Heart right ventricle (tissue), 16 donors: Measurements from ENCODE around the gene CD300LG. TPM values are rescaled to one million over a fixed set of nuclear protein-coding genes. Genes with fewer than 3 reads are reported as not detected.
A peak's percentile ranks its signal among the peaks of the same experiment; 100 is the strongest.

Experiments used
- ATAC-seq, 8 donors: fragments of 200-7000 bp; cut with Tn5 transposase; one replicate each; pipeline ENCODE4 v1.9.1; 2020; ENCODE audit warnings: mild to moderate bottlenecking in 8 of 8, moderate library complexity in 8 of 8, moderate number of reproducible peaks in 1 of 8
- DNase-seq, 2 donors: peaks; one replicate each; pipeline ENCODE4 v3.0.0-alpha.2; 2020
- H3K27ac ChIP-seq, 10 donors: fragments of 200-600 bp; sonication (generic) in 2 of 10; one replicate each; pipeline versions ENCODE4 v1.5.0 to v1.8.0; 2020 to 2022; ENCODE audit warnings: mild to moderate bottlenecking in 3 of 10
- H3K27me3 ChIP-seq, 7 donors: fragments of 200-600 bp; one replicate each; pipeline ENCODE4 v1.8.0; 2021 to 2022; ENCODE audit warnings: mild to moderate bottlenecking in 2 of 7
- H3K36me3 ChIP-seq, 9 donors: fragments of 200-600 bp; sonication (generic) in 1 of 9; one replicate each; pipeline versions ENCODE4 v1.5.0 to v1.8.0; 2020 to 2022; ENCODE audit warnings: mild to moderate bottlenecking in 2 of 9
- H3K4me1 ChIP-seq, 9 donors: fragments of 200-600 bp; sonication (generic) in 1 of 9; one replicate each; pipeline versions ENCODE4 v1.5.0 to v1.8.0; 2020 to 2022; ENCODE audit warnings: mild to moderate bottlenecking in 4 of 9
- H3K4me3 ChIP-seq, 10 donors: fragments of 200-600 bp; sonication (generic) in 2 of 10; one replicate each; pipeline versions ENCODE4 v1.5.0 to v1.8.0; 2020 to 2022; ENCODE audit warnings: mild to moderate bottlenecking in 7 of 10, moderate library complexity in 2 of 10
- H3K9me3 ChIP-seq, 11 donors: fragments of 200-600 bp in 10 of 11; sonication (generic) in 2 of 11; one replicate each; pipeline versions ENCODE4 v1.5.0 to v1.8.0; 2013 to 2022; ENCODE audit warnings: mild to moderate bottlenecking in 2 of 11, control low read depth in 1 of 11, moderate library complexity in 1 of 11
- WGBS, 2 donors: extraction: QIAGEN DNeasy Blood & Tissue Kit; methylation state at CpG; one replicate each; pipeline ENCODE4 v1.1.7; 2013; ENCODE audit warnings: inconsistent platforms in 1 of 2; 5-methylcytosine and 5-hydroxymethylcytosine counted together
- intact Hi-C, 10 donors: fragments of 100-400 bp; cut with DNase I; formaldehyde crosslinking; loops; one replicate each; pipeline versions ENCODE4 v1.11.1 to v1.14.2; 2022
- polyA plus RNA-seq, 2 donors: library from polyadenylated mRNA; stranded (reverse); fragments of 200-250 nt; gene quantifications; one replicate each; pipeline ENCODE4 v1.2.3, GENCODE V29; 2013
- total RNA-seq, 10 donors: library from RNA; stranded (reverse); fragmentation: NEBNext Ultra II Directional in 3 of 10; extraction: Animal tissue kit (Norgen Biotek cat#: 25700) in 3 of 10; gene quantifications; one replicate each; pipeline versions ENCODE4 v1.2.1 to v1.2.4, GENCODE V29; 2021 to 2023
- TF ChIP-seq, protein P1 (sequence below), 9 donors: fragments of 200-600 bp; sonication (generic) in 2 of 9; IDR thresholded peaks; one replicate each; pipeline versions ENCODE4 v1.5.0 to v1.8.0; 2021 to 2022; ENCODE audit warnings: antibody characterized with exemption in 9 of 9, mild to moderate bottlenecking in 5 of 9, moderate library complexity in 1 of 9
- donor health status: Arrhythmogenic right ventricular cardiomyopathy.
- donor health status: ischemic (EF 13 %, LVEDD 7.1; RV severe dilation, severe dysfunction).
- donor health status: healthy with polysubstance abuse.
- donor health status: DM: no; HTN: yes; CAD: no.
- donor health status: DM: no; HTN: no; CAD: no.
- donor health status: ischemic (EF 25% LVEDD 6.9; RV normal size, moderate dysfunction).
- donor health status: ischemic (EF 25% LVEDD 5.7; RV mildly dilated, moderate dysfunction).
- donor health status: healthy.
- donor health status: DM: yes; HTN: yes; CAD: no.
- donor health status: Ischemic cardiomyopathy.
- donor health status: ischemic (EF 35%, LVEDD 5.7; RV mildly dilated, moderate dysfunction).
- donor health status: nonischemic (EF 11% LVEDD 7.7; RV severe dilation, severe dysfunction).
- donor health status: DM: yes; HTN: yes; CAD: no.
- donor health status: PGD.
- donor health status: ischemic (EF 29% LVEDD 5.4; RV normal size, mild dysfunction).
- donor health status: nonischemic (EF 23%, LVEDD 6.1; RV moderate dilation, normal function).

Gene CD300LG
- total and polyA plus RNA-seq, 12 donors, result 3.8 to 70.9 (median 14.5) TPM

DNA sequence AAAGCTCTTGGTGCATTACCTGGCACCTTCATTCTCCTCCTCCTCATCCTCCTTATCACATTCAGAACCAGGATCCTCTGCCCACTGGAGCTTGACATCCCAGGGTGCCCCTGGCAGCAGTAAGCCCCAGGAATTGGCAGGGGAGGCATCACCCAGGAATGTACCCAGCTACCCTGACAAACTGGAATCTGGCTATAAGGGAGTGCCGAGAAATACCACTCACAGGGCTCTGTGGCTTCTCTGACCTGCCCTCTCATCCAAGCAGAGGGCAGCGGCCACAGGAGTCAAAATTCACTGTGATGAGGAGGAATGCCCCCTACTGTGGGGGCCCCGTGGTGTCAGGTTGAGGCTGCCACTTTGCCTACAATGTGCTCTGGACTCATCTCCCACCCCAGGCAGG lies 33.6 kb upstream of the CD300LG start:
- Histone ChIP-seq H3K36me3 (peaks cover 0 to 99% (median 42%) of the 10 kb centered on the region in 9 donors), H3K27me3 (no peaks in the 10 kb centered on the region), H3K27ac (no peak overlapping the region), H3K9me3 (no peaks in the 10 kb centered on the region), H3K4me1 (peaks cover 0 to 15% (median 0%) of the 10 kb centered on the region in 9 donors), H3K4me3 (no peak overlapping the region)
- TF ChIP-seq, protein P1, sequence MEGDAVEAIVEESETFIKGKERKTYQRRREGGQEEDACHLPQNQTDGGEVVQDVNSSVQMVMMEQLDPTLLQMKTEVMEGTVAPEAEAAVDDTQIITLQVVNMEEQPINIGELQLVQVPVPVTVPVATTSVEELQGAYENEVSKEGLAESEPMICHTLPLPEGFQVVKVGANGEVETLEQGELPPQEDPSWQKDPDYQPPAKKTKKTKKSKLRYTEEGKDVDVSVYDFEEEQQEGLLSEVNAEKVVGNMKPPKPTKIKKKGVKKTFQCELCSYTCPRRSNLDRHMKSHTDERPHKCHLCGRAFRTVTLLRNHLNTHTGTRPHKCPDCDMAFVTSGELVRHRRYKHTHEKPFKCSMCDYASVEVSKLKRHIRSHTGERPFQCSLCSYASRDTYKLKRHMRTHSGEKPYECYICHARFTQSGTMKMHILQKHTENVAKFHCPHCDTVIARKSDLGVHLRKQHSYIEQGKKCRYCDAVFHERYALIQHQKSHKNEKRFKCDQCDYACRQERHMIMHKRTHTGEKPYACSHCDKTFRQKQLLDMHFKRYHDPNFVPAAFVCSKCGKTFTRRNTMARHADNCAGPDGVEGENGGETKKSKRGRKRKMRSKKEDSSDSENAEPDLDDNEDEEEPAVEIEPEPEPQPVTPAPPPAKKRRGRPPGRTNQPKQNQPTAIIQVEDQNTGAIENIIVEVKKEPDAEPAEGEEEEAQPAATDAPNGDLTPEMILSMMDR (IDR thresholded peaks at IDR 0.05), result no peak
- WGBS, 2 donors, result 89 to 91% methylated on average over 3 of the region's 3 CpGs
- intact Hi-C loops, result no loop called here
- no peak for DNase-seq
- no peak for ATAC-seq

DNA sequence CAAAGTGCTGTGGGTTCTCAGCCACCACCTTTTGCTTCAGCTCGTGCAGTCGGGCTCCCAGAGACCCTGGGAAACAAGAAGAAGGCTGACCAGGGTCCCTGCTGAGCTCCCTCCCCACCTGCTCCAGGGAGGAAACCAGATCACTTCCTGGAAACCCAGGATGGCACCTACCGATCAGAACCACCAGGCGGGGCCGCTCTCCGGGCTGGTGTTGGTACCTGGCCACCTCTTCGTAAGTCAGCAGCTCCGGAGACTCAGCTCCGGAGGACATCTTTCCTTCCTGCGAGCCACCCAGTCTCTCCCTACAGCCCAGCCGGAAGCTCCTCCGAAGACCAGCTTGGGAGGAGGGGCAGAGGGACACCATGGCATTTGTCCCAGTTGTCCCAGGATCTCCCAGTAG lies 33.0 kb upstream of the CD300LG start:
- H3K27ac ChIP-seq, result peak overlapping the region in 1 of 10 donors; percentile 49
- H3K36me3 ChIP-seq, result peaks cover 0 to 99% (median 36%) of the 10 kb centered on the region in 9 donors
- H3K4me1 ChIP-seq, result peaks cover 0 to 16% (median 0%) of the 10 kb centered on the region in 9 donors
- ATAC-seq, result peak in 1 of 8 donors; percentile 3
- WGBS, 2 donors, result 87 to 88% methylated on average over 12 of the region's 12 CpGs
- TF ChIP-seq, protein P1 (IDR thresholded peaks at IDR 0.05), result no peak
- no peaks in the 10 kb centered on the region for H3K27me3 ChIP-seq
- DNase-seq, result no peak
- H3K4me3 ChIP-seq, result no peak overlapping the region
- no peaks in the 10 kb centered on the region for H3K9me3 ChIP-seq
- intact Hi-C loops, result no loop called here

DNA sequence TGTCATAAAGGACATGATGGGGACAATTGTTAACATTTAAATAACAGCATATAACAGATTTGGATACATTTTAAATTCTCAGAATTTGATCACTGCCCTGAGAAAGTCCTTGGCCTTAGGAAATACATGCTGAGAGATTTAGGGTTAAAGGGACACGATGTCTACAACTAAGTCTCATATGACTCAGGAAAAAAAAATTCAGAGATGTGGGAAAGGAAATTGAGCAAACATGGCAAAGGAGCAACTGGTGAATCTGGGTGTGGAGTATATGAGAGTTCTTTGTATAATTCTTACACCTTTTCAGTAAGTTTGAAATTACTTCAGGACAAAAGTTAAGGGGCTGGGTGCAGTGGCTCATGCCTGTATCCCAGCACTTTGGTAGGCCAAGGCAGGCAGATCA lies 32.3 kb upstream of the CD300LG start:
- H3K4me1 ChIP-seq, result peaks cover 0 to 23% (median 0%) of the 10 kb centered on the region in 9 donors
- no peak overlapping the region for H3K4me3 ChIP-seq
- intact Hi-C loops, result no loop called here
- H3K27ac ChIP-seq, result peak overlapping the region in 1 of 10 donors; percentile 30
- ATAC-seq (no peak), DNase-seq (no peak)
- peaks cover 0 to 99% (median 36%) of the 10 kb centered on the region in 9 donors for H3K36me3 ChIP-seq
- TF ChIP-seq, protein P1 (IDR thresholded peaks at IDR 0.05), result no peak
- no peaks in the 10 kb centered on the region for H3K27me3 ChIP-seq
- 30 to 33% methylated on average over 1 of the region's 1 CpG for WGBS, 2 donors
- no peaks in the 10 kb centered on the region for H3K9me3 ChIP-seq

DNA sequence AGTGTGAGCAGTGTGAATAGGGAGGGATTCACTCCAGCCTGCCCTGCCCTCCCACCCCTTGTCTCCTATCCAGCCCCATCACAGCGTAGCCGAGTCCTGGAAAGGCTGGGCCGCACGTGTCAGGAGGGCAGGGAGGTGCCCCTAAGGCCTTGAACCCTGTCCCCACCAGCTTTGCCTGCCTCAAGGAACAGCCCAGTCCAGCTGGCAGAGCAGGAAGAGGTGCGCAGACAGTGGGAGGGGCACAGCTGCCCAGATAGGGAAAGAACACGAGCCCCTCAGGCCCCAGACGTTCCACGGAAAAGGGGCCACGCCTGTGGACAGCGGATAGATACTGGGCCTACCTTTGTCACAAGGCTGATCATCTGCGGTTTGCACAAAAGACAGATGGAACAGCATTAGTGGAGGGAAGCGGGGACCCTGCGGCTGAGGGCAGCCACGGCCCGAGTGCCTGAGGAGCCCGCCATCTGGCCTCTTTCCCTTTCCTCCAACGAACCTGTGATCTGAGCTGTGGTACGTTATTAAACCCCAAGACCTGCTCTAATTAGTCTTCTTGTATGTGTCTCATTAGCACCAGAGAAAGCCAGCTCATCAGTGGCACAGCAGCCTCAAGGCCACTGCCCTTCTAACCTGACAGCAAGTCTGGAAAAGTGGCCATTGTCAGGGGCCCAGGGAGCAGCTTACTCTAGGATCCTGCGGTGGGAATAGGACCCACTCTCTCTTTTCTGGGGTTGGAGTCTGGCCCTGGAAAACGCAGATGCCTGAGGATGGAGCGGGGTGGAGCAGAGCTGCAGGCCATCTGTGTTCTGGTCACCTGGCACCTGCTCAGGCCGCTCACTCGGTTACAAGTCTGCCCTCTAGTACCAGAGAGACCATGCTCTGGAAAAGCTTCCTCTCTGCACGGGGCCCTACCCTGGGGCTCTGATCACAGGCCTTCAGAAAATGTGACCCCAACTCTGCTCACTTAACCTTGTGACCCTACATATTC lies 30.3 kb upstream of the CD300LG start:
- Histone ChIP-seq H3K4me1 (peaks cover 0 to 23% (median 4%) of the 10 kb centered on the region in 9 donors), H3K36me3 (peaks cover 0 to 94% (median 32%) of the 10 kb centered on the region in 9 donors), H3K4me3 (no peak overlapping the region), H3K27me3 (no peaks in the 10 kb centered on the region), H3K27ac (peak overlapping the region in 3 of 10 donors; percentile 5 to 45 (median 44)), H3K9me3 (no peaks in the 10 kb centered on the region)
- peak in 4 of 8 donors; percentile 2 to 15 (median 8) for ATAC-seq
- TF ChIP-seq, protein P1 (IDR thresholded peaks at IDR 0.05), result no peak
- intact Hi-C loops, result no loop called here
- DNase-seq, result no peak
- 92 to 95% methylated on average over 24 of the region's 24 CpGs for WGBS, 2 donors
